H1 (cell line): ENCODE measurements around the gene DISP3. TPM values are rescaled to one million over a fixed set of nuclear protein-coding genes. Genes with fewer than 3 reads are reported as not detected.

ENCODE experiments used
- CTCF ChIA-PET: fragments of 300-600 bp; sonication (Branson Sonifier 250); formaldehyde crosslinking; loops from one replicate; lab custom pipeline; 2021; ENCODE audit not compliant: partially characterized antibody; lab: Charles Lee
- POLR2A ChIA-PET: fragments of 300-600 bp; sonication (Branson Sonifier 250); formaldehyde crosslinking; loops from one replicate; lab custom pipeline; 2021; ENCODE audit warnings: inconsistent platforms; ENCODE audit not compliant: partially characterized antibody; lab: Charles Lee
- DNase-seq, 2 experiments: peaks; one replicate each; pipeline versions ENCODE4 v3.0.0 to v3.0.0-alpha.2; 2010 to 2022; ENCODE audit warnings: low spot score in 2 of 2, low read depth in 1 of 2, mixed read lengths in 1 of 2
- FAIRE-seq: peaks from 2 replicates; lab custom pipeline; 2011; peaks lifted over from hg19 to GRCh38; lab: Jason Lieb, UNC
- H2AFZ ChIP-seq: 2 replicates; pipeline ENCODE4 v1.8.1; 2012; ENCODE audit warnings: low read length, inconsistent platforms
- H2AK5ac ChIP-seq: 2 replicates; pipeline ENCODE4 v1.6.1; 2013; ENCODE audit warnings: low read depth, low read length
- H2BK120ac ChIP-seq: replicated peaks from 2 replicates; pipeline ENCODE3; 2013; ENCODE audit warnings: low read depth, low read length, inconsistent platforms
- H2BK12ac ChIP-seq: 2 replicates; pipeline ENCODE4 v1.6.1; 2013; ENCODE audit warnings: low read depth, low read length
- H2BK15ac ChIP-seq: 2 replicates; pipeline ENCODE4 v1.6.1; 2013; ENCODE audit warnings: low read length
- H2BK20ac ChIP-seq: 2 replicates; pipeline ENCODE4 v1.6.1; 2013; ENCODE audit warnings: low read length
- H2BK5ac ChIP-seq: 2 replicates; pipeline ENCODE4 v1.6.1; 2013; ENCODE audit warnings: low read depth, low read length
- H3K14ac ChIP-seq: 2 replicates; pipeline ENCODE4 v1.6.1; 2013; ENCODE audit warnings: inconsistent platforms; ENCODE audit not compliant: insufficient read length
- H3K18ac ChIP-seq: 2 replicates; pipeline ENCODE4 v1.6.1; 2013; ENCODE audit warnings: low read length; ENCODE audit errors: extremely low read depth
- H3K23ac ChIP-seq: 2 replicates; pipeline ENCODE4 v1.6.1; 2013; ENCODE audit warnings: inconsistent platforms; ENCODE audit not compliant: insufficient read length
- H3K23me2 ChIP-seq: 2 replicates; pipeline ENCODE4 v1.6.1; 2013; ENCODE audit warnings: low read depth, low read length
- H3K27ac ChIP-seq: 2 replicates; pipeline ENCODE4 v1.6.1; 2011; ENCODE audit warnings: low read depth, low read length, inconsistent platforms
- H3K27me3 ChIP-seq, 4 experiments: replicated peaks in 1 of 4; 1 replicate in 1 of 4; 2 replicates in 3 of 4; pipeline versions ENCODE4 v1.6.1 to v1.8.1; 2011 to 2013; ENCODE audit warnings: low read length in 3 of 4, mild to moderate bottlenecking in 3 of 4, inconsistent platforms in 2 of 4, mixed read lengths in 2 of 4, moderate library complexity in 1 of 4; ENCODE audit not compliant: control insufficient read depth in 3 of 4, insufficient read depth in 3 of 4; ENCODE audit errors: extremely low read depth in 1 of 4
- H3K36me3 ChIP-seq, 4 experiments: 2 replicates each; pipeline versions ENCODE4 v1.6.1 to v1.8.1; 2011 to 2013; ENCODE audit warnings: mild to moderate bottlenecking in 4 of 4, low read length in 3 of 4, moderate library complexity in 2 of 4, control low read depth in 1 of 4, inconsistent platforms in 1 of 4; ENCODE audit not compliant: insufficient read depth in 4 of 4, control insufficient read depth in 2 of 4
- H3K4ac ChIP-seq: replicated peaks from 2 replicates; pipeline ENCODE3; 2013; ENCODE audit warnings: low read length, low read depth, mixed read lengths, inconsistent platforms; ENCODE audit not compliant: insufficient read length
- H3K4me1 ChIP-seq, 4 experiments: replicated peaks in 1 of 4; 1 replicate in 1 of 4; 2 replicates in 3 of 4; pipeline versions ENCODE4 v1.6.1 to v1.8.1; 2011 to 2013; ENCODE audit warnings: low read length in 3 of 4, inconsistent platforms in 2 of 4, mixed read lengths in 1 of 4; ENCODE audit not compliant: insufficient read depth in 4 of 4, control insufficient read depth in 3 of 4
- H3K4me2 ChIP-seq, 2 experiments: 2 replicates each; pipeline versions ENCODE4 v1.6.1 to v1.8.1; 2011 to 2013; ENCODE audit warnings: low read depth in 2 of 2, low read length in 2 of 2, control low read depth in 1 of 2, inconsistent platforms in 1 of 2, mild to moderate bottlenecking in 1 of 2; ENCODE audit not compliant: insufficient read depth in 1 of 2
- H3K4me3 ChIP-seq, 4 experiments: fragments of 200-600, 300-600 bp in 1 of 4; sonication (generic), shearing (Covaris generic), sonication (Bioruptor Twin) in 1 of 4; 2 replicates each; pipeline versions ENCODE4 v1.5.1 to v1.8.1; 2011 to 2016; ENCODE audit warnings: low read length in 4 of 4, low read depth in 3 of 4, control low read depth in 2 of 4, inconsistent platforms in 2 of 4, mild to moderate bottlenecking in 2 of 4, mixed read lengths in 1 of 4, moderate library complexity in 1 of 4; ENCODE audit not compliant: insufficient read depth in 2 of 4; ENCODE audit errors: extremely low read depth in 1 of 4
- H3K56ac ChIP-seq: replicated peaks from 2 replicates; pipeline ENCODE3; 2013; ENCODE audit warnings: low read depth, mild to moderate bottlenecking, mixed read lengths, low read length, inconsistent platforms; ENCODE audit not compliant: insufficient read length
- H3K79me1 ChIP-seq: 2 replicates; pipeline ENCODE4 v1.6.1; 2013; ENCODE audit warnings: low read depth, low read length, control low read depth
- H3K79me2 ChIP-seq, 2 experiments: 2 replicates each; pipeline versions ENCODE4 v1.6.1 to v1.8.1; 2012 to 2013; ENCODE audit warnings: low read length in 2 of 2, mild to moderate bottlenecking in 2 of 2, inconsistent platforms in 1 of 2; ENCODE audit not compliant: insufficient read depth in 2 of 2, control insufficient read depth in 1 of 2
- H3K9ac ChIP-seq, 4 experiments: replicated peaks in 1 of 4; 1 replicate in 1 of 4; 2 replicates in 3 of 4; pipeline versions ENCODE4 v1.6.1 to v1.8.1; 2011 to 2013; ENCODE audit warnings: low read depth in 3 of 4, low read length in 3 of 4, control low read depth in 2 of 4, mild to moderate bottlenecking in 2 of 4, moderate library complexity in 2 of 4, inconsistent platforms in 1 of 4; ENCODE audit errors: extremely low read depth in 1 of 4
- H3K9me3 ChIP-seq, 2 experiments: 2 replicates each; pipeline versions ENCODE4 v1.6.1 to v1.8.1; 2012 to 2013; ENCODE audit warnings: mild to moderate bottlenecking in 2 of 2, moderate library complexity in 2 of 2, control low read depth in 1 of 2, inconsistent platforms in 1 of 2, low read depth in 1 of 2, low read length in 1 of 2, mixed read lengths in 1 of 2; ENCODE audit not compliant: insufficient read depth in 2 of 2
- H4K20me1 ChIP-seq, 2 experiments: replicated peaks in 1 of 2; 2 replicates each; pipeline versions ENCODE3 to v1.8.1; 2011 to 2013; ENCODE audit warnings: inconsistent platforms in 2 of 2, low read length in 2 of 2, mild to moderate bottlenecking in 1 of 2; ENCODE audit not compliant: insufficient read depth in 2 of 2, control insufficient read depth in 1 of 2
- H4K5ac ChIP-seq: 2 replicates; pipeline ENCODE4 v1.6.1; 2013; ENCODE audit warnings: low read length, low read depth, mixed read lengths, inconsistent platforms; ENCODE audit not compliant: insufficient read length
- H4K8ac ChIP-seq: 2 replicates; pipeline ENCODE4 v1.8.0; 2013; ENCODE audit warnings: mild to moderate bottlenecking, moderate library complexity, low read length, inconsistent platforms; ENCODE audit not compliant: insufficient read depth; ENCODE audit errors: extremely low read depth
- H4K91ac ChIP-seq: replicated peaks from 2 replicates; pipeline ENCODE3; 2013; ENCODE audit warnings: low read length, mixed read lengths, inconsistent platforms; ENCODE audit not compliant: insufficient read length
- ASH2L ChIP-seq: fragments of 200-600, 300-600 bp; sonication (generic); IDR thresholded peaks from one replicate; pipeline ENCODE4 v1.7.1; 2017; ENCODE audit warnings: low read length
- CBX8 ChIP-seq: fragments of 300-800, 300-1000 bp; sonication (generic); IDR thresholded peaks from 2 replicates; pipeline ENCODE4 v1.7.1; 2016; ENCODE audit warnings: low read depth, low read length, borderline replicate concordance
- EP300 ChIP-seq, 2 experiments: IDR thresholded peaks; 1 replicate in 1 of 2; 2 replicates in 1 of 2; pipeline ENCODE4 v1.6.1; 2011 to 2012; ENCODE audit warnings: low read depth in 2 of 2, low read length in 2 of 2, mild to moderate bottlenecking in 2 of 2, borderline replicate concordance in 1 of 2, inconsistent platforms in 1 of 2, moderate library complexity in 1 of 2
- FOSL1 ChIP-seq: IDR thresholded peaks from 2 replicates; pipeline ENCODE4 v1.6.1; 2011; ENCODE audit warnings: mild to moderate bottlenecking, low read depth, low read length, moderate library complexity; ENCODE audit not compliant: insufficient read depth
- GTF2F1 ChIP-seq: IDR thresholded peaks from 2 replicates; pipeline ENCODE4 v1.6.1; 2012; ENCODE audit warnings: low read depth, low read length, improper control_type of control experiment, borderline replicate concordance
- RBBP5 ChIP-seq: IDR thresholded peaks from 2 replicates; pipeline ENCODE4 v1.7.1; 2012; ENCODE audit warnings: low read depth, mild to moderate bottlenecking, inconsistent platforms, low read length, moderate library complexity, borderline replicate concordance
- SIRT6 ChIP-seq: IDR thresholded peaks from one replicate; pipeline ENCODE4 v1.7.1; 2012; ENCODE audit warnings: low read length, inconsistent platforms
- WGBS, 2 experiments: shearing (Covaris generic) in 1 of 2; methylation state at CpG; one replicate each; pipeline versions ENCODE4 v1.1.6 to v1.1.7; 2013 to 2015; ENCODE audit warnings: low lambda C conversion rate in 2 of 2, mixed read lengths in 2 of 2, inconsistent platforms in 1 of 2, low coverage in 1 of 2, missing lambda C conversion rate in 1 of 2; ENCODE audit not compliant: insufficient replicate concordance in 2 of 2, insufficient coverage in 1 of 2, insufficient read length in 1 of 2; ENCODE audit errors: extremely low coverage in 1 of 2, missing lambda C conversion rate in 1 of 2; 5-methylcytosine and 5-hydroxymethylcytosine counted together
- polyA plus RNA-seq, 7 experiments: library from polyadenylated mRNA; depleted of rRNA in 3 of 7; stranded (reverse) in 5 of 7; unstranded in 2 of 7; fragments of >200 nt in 5 of 7; fragments of 200-250 nt in 2 of 7; gene quantifications; 1 replicate in 5 of 7; 2 replicates in 1 of 7; 4 replicates in 1 of 7; pipeline versions ENCODE4 v1.2.1 to v1.2.3, GENCODE V29; 2011 to 2013; ENCODE audit warnings: missing spikeins in 2 of 7, mixed read lengths in 2 of 7
- total RNA-seq: library from RNA; stranded (reverse); fragmentation: NEBNext Ultra II Directional; extraction: Animal tissue kit (Norgen Biotek cat#: 25700); gene quantifications from 2 replicates; pipeline ENCODE4 v1.2.1, GENCODE V29; 2021

Gene DISP3
- total and polyA plus RNA-seq, 2 of the 8 experiments (the other 6 are each of a cell fraction or from before 2014, with no cell fraction given) = 3.4 to 4.6 TPM

- WGBS, 2 experiments = 76% methylated on average over 8 of the region's 8 CpGs; no CpG with 5 or more reads in 1 of the 2 experiments
- no peak overlapping the region for H3K4me2 ChIP-seq
- no peaks in the 10 kb centered on the region for H3K4me1 ChIP-seq
- H4K20me1 ChIP-seq = no peaks in the 10 kb centered on the region
- no peaks in the 10 kb centered on the region for H3K79me1 ChIP-seq
- H2BK5ac ChIP-seq = no peak overlapping the region
- CTCF ChIA-PET = interaction anchor here (0.7 to 7.7 kb wide), 3 partner anchors 7 to 431 kb away, joined by 3 to 50 read pairs (median 3); no protein-coding TSS in a partner anchor
- TF ChIP-seq FOSL1 (no peak), GTF2F1 (no peak), RBBP5 (no peak), SIRT6 (no peak), CBX8 (no peak), EP300 (IDR thresholded peaks at IDR 0.05; ENCODE audit: borderline replicate concordance in 1 of 2, low read depth in 2 of 2, low read length in 2 of 2) (no peak), ASH2L (no peak)
- no peak overlapping the region for H3K4ac ChIP-seq
- DNase-seq = no peak
- no peak overlapping the region for H3K23ac ChIP-seq
- no peak overlapping the region for H3K56ac ChIP-seq
- no peaks in the 10 kb centered on the region for H3K36me3 ChIP-seq
- no peak for FAIRE-seq
- no peaks in the 10 kb centered on the region for H3K27me3 ChIP-seq
- H2AK5ac ChIP-seq = no peak overlapping the region
- no peaks in the 10 kb centered on the region for H3K79me2 ChIP-seq
- H3K14ac ChIP-seq = no peak overlapping the region
- no peak overlapping the region for H2BK120ac ChIP-seq
- no peak overlapping the region for H3K9ac ChIP-seq
- no peak overlapping the region for H3K18ac ChIP-seq
- no peaks in the 10 kb centered on the region for H3K9me3 ChIP-seq
- H2AFZ ChIP-seq = no peak overlapping the region
- POLR2A ChIA-PET = no interaction called here
- H3K4me3 ChIP-seq = no peak overlapping the region
- H2BK15ac ChIP-seq = no peak overlapping the region
- no peak overlapping the region for H2BK12ac ChIP-seq
- H2BK20ac ChIP-seq = no peak overlapping the region
- H4K5ac ChIP-seq = no peak overlapping the region
- no peak overlapping the region for H3K27ac ChIP-seq
- H3K23me2 ChIP-seq = no peaks in the 10 kb centered on the region; the same call in 1 of the 2 replicates
- H4K8ac ChIP-seq = no peak overlapping the region; the same call in 1 of the 2 replicates
- no peak overlapping the region for H4K91ac ChIP-seq
Observed at GRCh38 chr1:11579506-11579905, 100.6 kb downstream of the DISP3 start.
